ENCODE measurements around the gene OR1M1. TPM values are rescaled to one million over a fixed set of nuclear protein-coding genes. Genes with fewer than 3 reads are reported as not detected.

Gene OR1M1
- total and polyA plus RNA-seq, 5 donors from 2014 or later: not detected

- no peaks in the 10 kb centered on the region for H3K4me1 ChIP-seq (ENCODE audit: control insufficient read depth, insufficient read depth, low read length, poor library complexity, severe bottlenecking)
- Mint-ChIP-seq H3K27me3 (no peaks in the 10 kb centered on the region), H3K9me3 (no peaks in the 10 kb centered on the region), H3K4me1 (peaks cover 0 to 3% (median 0%) of the 10 kb centered on the region in 4 donors), H3K36me3 (no peaks in the 10 kb centered on the region), H3K27ac (no peak overlapping the region), H3K4me3 (no peak overlapping the region)
- no peak overlapping the region for H3K4me3 ChIP-seq (ENCODE audit: low read depth, low read length)
- H3K27ac ChIP-seq (ENCODE audit: insufficient read depth, low read length, poor library complexity, severe bottlenecking): no peak overlapping the region
- no peaks in the 10 kb centered on the region for H3K36me3 ChIP-seq (ENCODE audit: control insufficient read depth, insufficient read depth, low read length)
- DNase-seq: no peak
- ATAC-seq (ENCODE audit: low read depth in 2 of 2): no peak
- H3K27me3 ChIP-seq (ENCODE audit: control insufficient read depth, insufficient read depth, low read length): no peaks in the 10 kb centered on the region
- H3K9me3 ChIP-seq (ENCODE audit: control insufficient read depth in 2 of 2, low read length in 2 of 2): no peaks in the 10 kb centered on the region
Measured at GRCh38 chr19:9076901-9077300, 10.0 kb upstream of the OR1M1 start.

GRCh38 chr19:9078651-9079050, 8.2 kb upstream of the OR1M1 start:
- DNase-seq (no peak), ATAC-seq (ENCODE audit: low read depth in 2 of 2) (no peak)
- Histone ChIP-seq H3K27ac (ENCODE audit: insufficient read depth, low read length, poor library complexity, severe bottlenecking) (no peak overlapping the region), H3K27me3 (ENCODE audit: control insufficient read depth, insufficient read depth, low read length) (no peaks in the 10 kb centered on the region), H3K4me3 (ENCODE audit: low read depth, low read length) (no peak overlapping the region), H3K9me3 (ENCODE audit: control insufficient read depth in 2 of 2, low read length in 2 of 2) (no peaks in the 10 kb centered on the region), H3K36me3 (ENCODE audit: control insufficient read depth, insufficient read depth, low read length) (no peaks in the 10 kb centered on the region), H3K4me1 (ENCODE audit: control insufficient read depth, insufficient read depth, low read length, poor library complexity, severe bottlenecking) (no peaks in the 10 kb centered on the region)
- no peaks in the 10 kb centered on the region for H3K36me3 Mint-ChIP-seq
- H3K4me3 Mint-ChIP-seq: no peak overlapping the region
- H3K27me3 Mint-ChIP-seq: no peaks in the 10 kb centered on the region
- H3K27ac Mint-ChIP-seq: no peak overlapping the region
- H3K9me3 Mint-ChIP-seq: no peaks in the 10 kb centered on the region
- H3K4me1 Mint-ChIP-seq: peaks cover 0 to 3% (median 0%) of the 10 kb centered on the region in 4 donors

- Histone ChIP-seq H3K4me3 (ENCODE audit: low read depth, low read length) (no peak within 1 kb of the TSS), H3K36me3 (ENCODE audit: control insufficient read depth, insufficient read depth, low read length) (no peaks in the 10 kb centered on the region), H3K27ac (ENCODE audit: insufficient read depth, low read length, poor library complexity, severe bottlenecking) (no peak within 1 kb of the TSS), H3K9me3 (ENCODE audit: control insufficient read depth in 2 of 2, low read length in 2 of 2) (no peaks in the 10 kb centered on the region), H3K4me1 (ENCODE audit: control insufficient read depth, insufficient read depth, low read length, poor library complexity, severe bottlenecking) (no peaks in the 10 kb centered on the region), H3K27me3 (ENCODE audit: control insufficient read depth, insufficient read depth, low read length) (peaks cover 5% of the 10 kb centered on the region)
- peaks cover 0 to 1% (median 0%) of the 10 kb centered on the region in 7 donors for H3K9me3 Mint-ChIP-seq
- no peak within 1 kb of the TSS for H3K4me3 Mint-ChIP-seq
- no peaks in the 10 kb centered on the region for H3K4me1 Mint-ChIP-seq
- peaks cover 5% of the 10 kb centered on the region for H3K27me3 Mint-ChIP-seq
- DNase-seq (no peak), ATAC-seq (ENCODE audit: low read depth in 2 of 2) (no peak)
- no peak within 1 kb of the TSS for H3K27ac Mint-ChIP-seq
- H3K36me3 Mint-ChIP-seq: no peaks in the 10 kb centered on the region
Measured at GRCh38 chr19:9107375-9107774, 20.5 kb downstream of the OR1M1 start, which contains the start of gene OR7G2. OR7G2 (minus strand) TSS chr19:9107475; CDS start chr19:9103243, 4,232 bp downstream.

GRCh38 chr19:9109959-9110358, 23.1 kb downstream of the OR1M1 start:
- ATAC-seq (ENCODE audit: low read depth in 2 of 2) (no peak), DNase-seq (no peak)
- H3K4me3 Mint-ChIP-seq: no peak overlapping the region
- Histone ChIP-seq H3K36me3 (ENCODE audit: control insufficient read depth, insufficient read depth, low read length) (no peaks in the 10 kb centered on the region), H3K27ac (ENCODE audit: insufficient read depth, low read length, poor library complexity, severe bottlenecking) (no peak overlapping the region), H3K4me1 (ENCODE audit: control insufficient read depth, insufficient read depth, low read length, poor library complexity, severe bottlenecking) (no peaks in the 10 kb centered on the region), H3K4me3 (ENCODE audit: low read depth, low read length) (no peak overlapping the region), H3K9me3 (ENCODE audit: control insufficient read depth in 2 of 2, low read length in 2 of 2) (no peaks in the 10 kb centered on the region), H3K27me3 (ENCODE audit: control insufficient read depth, insufficient read depth, low read length) (peaks cover 3% of the 10 kb centered on the region)
- no peak overlapping the region for H3K27ac Mint-ChIP-seq
- H3K4me1 Mint-ChIP-seq: no peaks in the 10 kb centered on the region
- peaks cover 8% of the 10 kb centered on the region for H3K27me3 Mint-ChIP-seq
- H3K36me3 Mint-ChIP-seq: no peaks in the 10 kb centered on the region
- no peaks in the 10 kb centered on the region for H3K9me3 Mint-ChIP-seq

- Histone ChIP-seq H3K9me3 (ENCODE audit: control insufficient read depth in 2 of 2, low read length in 2 of 2) (no peaks in the 10 kb centered on the region), H3K36me3 (ENCODE audit: control insufficient read depth, insufficient read depth, low read length) (no peaks in the 10 kb centered on the region), H3K4me1 (ENCODE audit: control insufficient read depth, insufficient read depth, low read length, poor library complexity, severe bottlenecking) (no peaks in the 10 kb centered on the region), H3K27ac (ENCODE audit: insufficient read depth, low read length, poor library complexity, severe bottlenecking) (no peak within 1 kb of the TSS), H3K4me3 (ENCODE audit: low read depth, low read length) (no peak within 1 kb of the TSS), H3K27me3 (ENCODE audit: control insufficient read depth, insufficient read depth, low read length) (no peaks in the 10 kb centered on the region)
- Mint-ChIP-seq H3K27ac (no peak within 1 kb of the TSS), H3K4me3 (no peak within 1 kb of the TSS), H3K27me3 (peaks cover 19% of the 10 kb centered on the region), H3K4me1 (no peaks in the 10 kb centered on the region), H3K36me3 (no peaks in the 10 kb centered on the region), H3K9me3 (peaks cover 0 to 2% (median 0%) of the 10 kb centered on the region in 7 donors)
- ATAC-seq (ENCODE audit: low read depth in 2 of 2) (no peak), DNase-seq (no peak)
Measured at GRCh38 chr19:9115307-9115813, 28.5 kb downstream of the OR1M1 start, which contains the start of gene OR7G1. OR7G1 (minus strand) TSS chr19:9115763; CDS start chr19:9115763, 0 bp downstream.

GRCh38 chr19:9116547-9116946, 29.7 kb downstream of the OR1M1 start:
- no peak for ATAC-seq (ENCODE audit: low read depth in 2 of 2)
- H3K27ac Mint-ChIP-seq: no peak overlapping the region
- no peaks in the 10 kb centered on the region for H3K36me3 ChIP-seq (ENCODE audit: control insufficient read depth, insufficient read depth, low read length)

GRCh38 chr19:9126900-9127405, 40.1 kb downstream of the OR1M1 start, which contains the start of gene OR7G3:
OR7G3 (minus strand) TSS chr19:9126950; CDS start chr19:9126950, 0 bp downstream.
- H3K27me3 Mint-ChIP-seq: peaks cover 9% of the 10 kb centered on the region
- Histone ChIP-seq H3K9me3 (ENCODE audit: control insufficient read depth in 2 of 2, low read length in 2 of 2) (no peaks in the 10 kb centered on the region), H3K27me3 (ENCODE audit: control insufficient read depth, insufficient read depth, low read length) (peaks cover 5% of the 10 kb centered on the region), H3K4me3 (ENCODE audit: low read depth, low read length) (no peak within 1 kb of the TSS), H3K27ac (ENCODE audit: insufficient read depth, low read length, poor library complexity, severe bottlenecking) (no peak within 1 kb of the TSS), H3K36me3 (ENCODE audit: control insufficient read depth, insufficient read depth, low read length) (no peaks in the 10 kb centered on the region), H3K4me1 (ENCODE audit: control insufficient read depth, insufficient read depth, low read length, poor library complexity, severe bottlenecking) (no peaks in the 10 kb centered on the region)
- no peaks in the 10 kb centered on the region for H3K36me3 Mint-ChIP-seq
- H3K4me1 Mint-ChIP-seq: peaks cover 0 to 3% (median 0%) of the 10 kb centered on the region in 4 donors
- ATAC-seq (ENCODE audit: low read depth in 2 of 2): no peak
- no peak within 1 kb of the TSS for H3K27ac Mint-ChIP-seq
- H3K4me3 Mint-ChIP-seq: no peak within 1 kb of the TSS
- no peak for DNase-seq
- H3K9me3 Mint-ChIP-seq: no peaks in the 10 kb centered on the region

More at GRCh38 chr19:9116547-9116946, 29.7 kb downstream of the OR1M1 start:
- Histone ChIP-seq H3K4me1 (ENCODE audit: control insufficient read depth, insufficient read depth, low read length, poor library complexity, severe bottlenecking) (no peaks in the 10 kb centered on the region), H3K27me3 (ENCODE audit: control insufficient read depth, insufficient read depth, low read length) (no peaks in the 10 kb centered on the region), H3K9me3 (ENCODE audit: control insufficient read depth in 2 of 2, low read length in 2 of 2) (no peaks in the 10 kb centered on the region), H3K27ac (ENCODE audit: insufficient read depth, low read length, poor library complexity, severe bottlenecking) (no peak overlapping the region), H3K4me3 (ENCODE audit: low read depth, low read length) (no peak overlapping the region)
- Mint-ChIP-seq H3K27me3 (peaks cover 22% of the 10 kb centered on the region), H3K36me3 (no peaks in the 10 kb centered on the region), H3K4me3 (no peak overlapping the region), H3K9me3 (peaks cover 0 to 2% (median 0%) of the 10 kb centered on the region in 7 donors), H3K4me1 (no peaks in the 10 kb centered on the region)
- DNase-seq: no peak

GRCh38 chr19:9128171-9128570, 41.3 kb downstream of the OR1M1 start:
- no peaks in the 10 kb centered on the region for H3K9me3 Mint-ChIP-seq
- H3K4me3 Mint-ChIP-seq: no peak overlapping the region
- no peak overlapping the region for H3K27ac Mint-ChIP-seq
- Histone ChIP-seq H3K36me3 (ENCODE audit: control insufficient read depth, insufficient read depth, low read length) (no peaks in the 10 kb centered on the region), H3K27me3 (ENCODE audit: control insufficient read depth, insufficient read depth, low read length) (peaks cover 5% of the 10 kb centered on the region), H3K27ac (ENCODE audit: insufficient read depth, low read length, poor library complexity, severe bottlenecking) (no peak overlapping the region), H3K9me3 (ENCODE audit: control insufficient read depth in 2 of 2, low read length in 2 of 2) (no peaks in the 10 kb centered on the region), H3K4me3 (ENCODE audit: low read depth, low read length) (no peak overlapping the region), H3K4me1 (ENCODE audit: control insufficient read depth, insufficient read depth, low read length, poor library complexity, severe bottlenecking) (no peaks in the 10 kb centered on the region)
- no peaks in the 10 kb centered on the region for H3K36me3 Mint-ChIP-seq
- H3K27me3 Mint-ChIP-seq: peaks cover 9% of the 10 kb centered on the region
- peaks cover 0 to 3% (median 0%) of the 10 kb centered on the region in 4 donors for H3K4me1 Mint-ChIP-seq
- no peak for DNase-seq
- ATAC-seq (ENCODE audit: low read depth in 2 of 2): no peak
